Large intestine (tissue), 3 donors: ENCODE results near the gene NR6A1. TPM values are rescaled to one million over a fixed set of nuclear protein-coding genes. Genes with fewer than 3 reads are reported as not detected.

Source experiments
- DNase-seq, 2 donors: peaks; one replicate each; pipeline versions ENCODE4 v3.0.0 to v3.0.0-alpha.2; 2013
- H3K27ac ChIP-seq: one replicate; pipeline ENCODE4 v1.5.1; 2013; ENCODE audit warnings: low read length
- H3K27me3 ChIP-seq: 2 replicates; pipeline ENCODE4 v1.6.1; 2013; ENCODE audit warnings: low read length; ENCODE audit not compliant: control insufficient read depth, insufficient read depth
- H3K36me3 ChIP-seq: 2 replicates; pipeline ENCODE4 v1.6.1; 2013; ENCODE audit warnings: low read length; ENCODE audit not compliant: control insufficient read depth, insufficient read depth
- H3K4me1 ChIP-seq: one replicate; pipeline ENCODE4 v1.6.1; 2013; ENCODE audit warnings: low read length; ENCODE audit not compliant: control insufficient read depth, insufficient read depth
- H3K4me3 ChIP-seq: one replicate; pipeline ENCODE4 v1.5.1; 2013; ENCODE audit warnings: low read length
- H3K9me3 ChIP-seq: one replicate; pipeline ENCODE4 v1.6.1; 2013; ENCODE audit warnings: mild to moderate bottlenecking, low read depth, low read length, moderate library complexity; ENCODE audit not compliant: control insufficient read depth
- WGBS: methylation state at CpG from one replicate; pipeline ENCODE4 v1.1.5; 2013; ENCODE audit warnings: low lambda C conversion rate; ENCODE audit not compliant: insufficient coverage; 5-methylcytosine and 5-hydroxymethylcytosine counted together
- polyA plus RNA-seq: library from polyadenylated mRNA; unstranded; fragments of 120-200 nt; gene quantifications from one replicate; pipeline ENCODE4 v1.2.1, GENCODE V29; 2013

The NR6A1 gene
- polyA plus RNA-seq, 1 donor = 5.0 TPM

DNA sequence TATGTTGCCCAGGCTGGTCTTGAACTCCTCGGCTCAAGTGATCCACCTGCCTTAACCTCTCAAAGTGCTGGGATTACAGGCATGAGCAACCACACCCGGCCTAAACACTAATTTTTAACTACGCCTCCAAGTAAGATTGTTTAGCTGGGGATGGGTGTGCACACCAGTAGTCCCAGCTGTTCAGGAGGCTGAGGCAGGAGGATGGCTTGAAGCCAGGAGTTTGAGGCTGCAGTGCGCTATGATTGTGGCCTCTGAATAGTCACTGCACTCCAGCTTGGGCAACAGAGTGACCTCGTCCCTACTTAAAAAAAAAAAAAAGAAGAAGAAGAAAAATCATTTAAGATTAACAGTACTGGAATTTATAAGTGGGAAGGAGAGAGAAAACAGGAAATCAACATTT, 173.1 kb downstream of the NR6A1 start:
- WGBS = no CpG with 5 or more reads among the region's 5 CpGs
- H3K9me3 ChIP-seq = no peaks in the 10 kb centered on the region
- H3K4me3 ChIP-seq = no peak overlapping the region
- H3K27me3 ChIP-seq = no peaks in the 10 kb centered on the region
- no peak overlapping the region for H3K27ac ChIP-seq
- H3K4me1 ChIP-seq = peaks cover 9% of the 10 kb centered on the region
- no peak for DNase-seq
- no peaks in the 10 kb centered on the region for H3K36me3 ChIP-seq

DNA sequence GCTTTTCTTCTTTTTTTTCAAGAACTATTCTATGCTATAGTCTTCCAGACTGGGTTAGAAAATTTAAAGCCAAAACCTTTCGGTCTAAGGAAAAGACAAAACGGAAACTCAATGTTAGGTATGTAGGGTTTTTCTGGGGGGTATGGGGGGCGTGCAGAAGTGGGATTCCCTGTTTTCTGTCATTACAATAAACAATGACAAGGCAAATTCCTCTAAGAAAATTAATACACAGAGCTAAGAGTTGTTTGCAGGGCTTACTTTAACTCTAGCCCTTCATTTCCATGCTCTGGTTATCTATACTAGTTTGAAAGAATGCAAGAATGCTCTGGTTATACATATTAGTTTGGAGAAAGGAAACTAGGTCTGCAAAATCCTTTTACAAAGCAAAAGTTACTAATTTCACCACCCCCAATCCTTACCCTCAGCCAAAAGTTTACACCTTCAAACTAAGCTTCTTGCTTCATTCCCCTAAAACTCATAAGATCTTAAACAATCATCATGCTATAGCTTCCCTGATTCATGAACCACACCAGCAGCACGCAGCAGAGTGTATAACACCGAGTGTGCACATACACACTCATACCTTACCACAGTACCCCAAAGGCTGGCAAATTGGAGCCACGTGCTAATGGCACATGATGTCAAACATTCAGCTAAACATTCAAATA, 174.8 kb downstream of the NR6A1 start:
- DNase-seq = no peak
- H3K9me3 ChIP-seq = no peaks in the 10 kb centered on the region
- no peak overlapping the region for H3K4me3 ChIP-seq
- no peaks in the 10 kb centered on the region for H3K27me3 ChIP-seq
- 100% methylated on average over 1 of the region's 6 CpGs for WGBS
- H3K4me1 ChIP-seq = peaks cover 9% of the 10 kb centered on the region
- H3K36me3 ChIP-seq = no peaks in the 10 kb centered on the region
- peak overlapping the region; percentile 8 for H3K27ac ChIP-seq

GRCh38 chr9:124595743-124596142, 175.4 kb downstream of the NR6A1 start:
- WGBS = 0% methylated on average over 1 of the region's 7 CpGs
- H3K27me3 ChIP-seq = no peaks in the 10 kb centered on the region
- H3K4me1 ChIP-seq = peaks cover 12% of the 10 kb centered on the region
- H3K36me3 ChIP-seq = no peaks in the 10 kb centered on the region
- no peak overlapping the region for H3K4me3 ChIP-seq
- peak overlapping the region; percentile 43 for H3K27ac ChIP-seq
- DNase-seq = peak; percentile 75 to 87
- no peaks in the 10 kb centered on the region for H3K9me3 ChIP-seq

DNA sequence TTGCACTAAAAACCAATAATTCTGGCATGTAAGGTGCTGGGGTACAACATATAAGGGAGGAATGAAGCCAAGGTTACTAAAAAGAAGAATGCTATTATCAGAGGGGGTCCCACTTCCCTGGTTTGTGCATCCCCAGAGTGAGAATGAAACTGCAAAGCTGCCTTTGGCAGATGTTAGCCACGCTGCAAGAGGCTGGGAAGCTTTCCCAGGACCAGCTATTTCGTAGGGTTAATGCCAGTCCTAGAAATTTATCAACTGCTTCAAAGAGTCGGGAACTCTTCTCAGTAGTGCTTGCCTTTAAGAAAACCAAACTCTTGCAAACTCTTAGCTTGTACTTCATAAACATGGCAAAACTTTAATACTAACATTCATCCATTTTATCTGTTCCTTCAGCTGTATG, 176.4 kb downstream of the NR6A1 start:
- WGBS = 75% methylated on average over 1 of the region's 3 CpGs
- no peak overlapping the region for H3K4me3 ChIP-seq

GRCh38 chr9:124594225-124594624, 176.9 kb downstream of the NR6A1 start:
- DNase-seq = no peak
- Histone ChIP-seq H3K4me3 (no peak overlapping the region), H3K4me1 (peaks cover 12% of the 10 kb centered on the region), H3K27me3 (no peaks in the 10 kb centered on the region), H3K27ac (no peak overlapping the region), H3K36me3 (no peaks in the 10 kb centered on the region), H3K9me3 (no peaks in the 10 kb centered on the region)
- 54% methylated on average over 2 of the region's 3 CpGs for WGBS

More for the DNA sequence above, 176.4 kb downstream of the NR6A1 start:
- no peak for DNase-seq
- Histone ChIP-seq H3K27ac (no peak overlapping the region), H3K9me3 (no peaks in the 10 kb centered on the region), H3K27me3 (no peaks in the 10 kb centered on the region), H3K4me1 (peaks cover 12% of the 10 kb centered on the region), H3K36me3 (no peaks in the 10 kb centered on the region)

- Histone ChIP-seq H3K4me1 (peaks cover 12% of the 10 kb centered on the region), H3K27me3 (no peaks in the 10 kb centered on the region), H3K27ac (no peak overlapping the region), H3K9me3 (no peaks in the 10 kb centered on the region), H3K4me3 (no peak overlapping the region), H3K36me3 (no peaks in the 10 kb centered on the region)
- DNase-seq = no peak
- 55% methylated on average over 3 of the region's 4 CpGs for WGBS
Observed at GRCh38 chr9:124593651-124594058, 177.5 kb downstream of the NR6A1 start.

- H3K27ac ChIP-seq = no peak overlapping the region
- no peaks in the 10 kb centered on the region for H3K36me3 ChIP-seq
- no peak overlapping the region for H3K4me3 ChIP-seq
- no CpG with 5 or more reads among the region's 3 CpGs for WGBS
- H3K4me1 ChIP-seq = peaks cover 12% of the 10 kb centered on the region
- no peak for DNase-seq
- no peaks in the 10 kb centered on the region for H3K27me3 ChIP-seq
- H3K9me3 ChIP-seq = no peaks in the 10 kb centered on the region
Observed at GRCh38 chr9:124593200-124593599, 177.9 kb downstream of the NR6A1 start.

DNA sequence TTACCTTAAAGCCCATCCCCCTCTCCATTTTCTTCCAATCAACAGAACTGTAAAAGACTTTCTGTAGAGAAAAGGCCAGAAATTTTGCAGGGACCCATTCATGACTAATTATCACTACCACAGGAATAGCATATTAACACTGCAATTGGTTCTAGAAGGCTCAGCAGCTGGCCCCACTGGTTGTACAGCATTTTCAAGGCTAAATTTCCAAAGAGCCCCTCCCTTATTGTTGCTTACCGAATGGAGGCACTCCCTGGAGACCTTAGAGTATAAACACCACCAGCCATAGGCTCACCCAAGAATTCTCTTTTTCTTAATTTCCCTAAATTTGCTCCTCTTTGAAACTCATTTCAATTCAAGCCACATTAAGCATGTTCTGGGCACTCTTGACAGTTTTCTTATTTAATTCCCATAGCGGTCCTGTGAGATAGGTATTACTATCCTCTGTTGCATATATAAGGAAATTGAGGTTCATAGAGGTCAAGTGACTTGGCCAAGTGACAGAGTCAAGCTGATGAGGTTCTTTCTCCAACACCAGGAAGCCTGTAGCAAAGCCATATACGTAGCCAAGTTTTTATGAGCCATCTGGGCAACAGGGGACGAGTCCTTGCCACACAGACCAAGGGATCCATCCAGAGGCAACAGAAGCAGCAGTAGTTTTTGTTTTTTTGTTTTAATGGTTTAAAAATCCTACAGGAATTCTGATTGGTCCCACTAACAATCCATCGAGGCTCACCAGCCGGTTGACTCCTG, 180.0 kb downstream of the NR6A1 start:
- Histone ChIP-seq H3K27me3 (no peaks in the 10 kb centered on the region), H3K4me3 (no peak overlapping the region), H3K9me3 (no peaks in the 10 kb centered on the region), H3K4me1 (peaks cover 3% of the 10 kb centered on the region), H3K27ac (no peak overlapping the region), H3K36me3 (no peaks in the 10 kb centered on the region)
- WGBS = no CpG with 5 or more reads among the region's 6 CpGs
- no peak for DNase-seq

DNA sequence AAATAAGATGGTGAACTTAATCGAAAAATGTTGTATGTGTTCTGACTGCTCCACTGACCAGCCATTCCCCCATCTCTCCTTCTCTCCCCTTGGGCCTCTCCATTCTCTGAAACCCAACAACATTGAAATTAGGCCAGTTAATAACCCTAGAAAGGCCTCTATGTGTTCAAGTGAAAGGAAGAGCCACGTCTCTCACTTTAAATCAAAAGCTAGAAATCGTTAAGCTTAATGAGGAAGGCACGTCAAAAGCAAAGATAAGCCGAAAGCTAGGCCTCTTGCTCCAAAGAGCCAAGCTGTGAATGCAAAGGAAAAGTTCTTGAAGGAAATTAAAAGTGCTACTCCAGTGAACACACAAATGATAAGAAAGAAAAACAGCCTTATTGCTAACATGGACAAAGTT, 186.5 kb downstream of the NR6A1 start:
- 73% methylated on average over 2 of the region's 5 CpGs for WGBS
- Histone ChIP-seq H3K36me3 (no peaks in the 10 kb centered on the region), H3K27me3 (no peaks in the 10 kb centered on the region), H3K9me3 (no peaks in the 10 kb centered on the region), H3K27ac (no peak overlapping the region), H3K4me1 (no peaks in the 10 kb centered on the region), H3K4me3 (no peak overlapping the region)
- no peak for DNase-seq

GRCh38 chr9:124583134-124583533, 188.0 kb downstream of the NR6A1 start:
- Histone ChIP-seq H3K9me3 (no peaks in the 10 kb centered on the region), H3K27ac (no peak overlapping the region), H3K4me3 (no peak overlapping the region), H3K27me3 (no peaks in the 10 kb centered on the region), H3K36me3 (no peaks in the 10 kb centered on the region), H3K4me1 (no peaks in the 10 kb centered on the region)
- no CpG with 5 or more reads among the region's 1 CpG for WGBS
- no peak for DNase-seq
